ENCODE results near the gene MRPS18A. TPM values are rescaled to one million over a fixed set of nuclear protein-coding genes. Genes with fewer than 3 reads are reported as not detected.

The MRPS18A gene
- total RNA-seq, 4 donors from 2014 or later = 23.1 to 87.4 (median 36.4) TPM

- H3K4me1 ChIP-seq = peaks cover 0 to 14% of the 10 kb centered on the region in 2 donors
- H3K4me3 ChIP-seq = no peak overlapping the region
- no peaks in the 10 kb centered on the region for H3K36me3 ChIP-seq
- no peak for DNase-seq
- TF ChIP-seq POLR2A (IDR thresholded peaks at IDR 0.05) (no peak), CTCF (IDR thresholded peaks at IDR 0.05) (no peak)
- H3K27me3 ChIP-seq = no peaks in the 10 kb centered on the region
- intact Hi-C loops (cut with DNase I; ENCODE audit: low total_unique reads) = no loop called here
- no peaks in the 10 kb centered on the region for H3K9me3 ChIP-seq
- H3K27ac ChIP-seq = peak overlapping the region in 1 of 2 donors; percentile 8
Observed at GRCh38 chr6:43674921-43675320, 12.7 kb downstream of the MRPS18A start.

- intact Hi-C loops (cut with DNase I; ENCODE audit: low total_unique reads) = no loop called here
- peak overlapping the region; percentile 75 to 81 for H3K27ac ChIP-seq
- H3K4me3 ChIP-seq = no peak overlapping the region
- H3K27me3 ChIP-seq = no peaks in the 10 kb centered on the region
- no peak for DNase-seq
- H3K4me1 ChIP-seq = peaks cover 3 to 21% of the 10 kb centered on the region in 2 donors
- no peaks in the 10 kb centered on the region for H3K36me3 ChIP-seq
- H3K9me3 ChIP-seq = no peaks in the 10 kb centered on the region
- TF ChIP-seq CTCF (IDR thresholded peaks at IDR 0.05) (no peak), POLR2A (IDR thresholded peaks at IDR 0.05) (no peak)
Observed at GRCh38 chr6:43674291-43674690, 13.3 kb downstream of the MRPS18A start.

- TF ChIP-seq POLR2A (IDR thresholded peaks at IDR 0.05) (no peak), CTCF (IDR thresholded peaks at IDR 0.05) (no peak)
- H3K27me3 ChIP-seq = no peaks in the 10 kb centered on the region
- H3K4me1 ChIP-seq = peaks cover 10 to 23% of the 10 kb centered on the region in 2 donors
- DNase-seq = peak in 1 of 2 donors; percentile 31
- no peak overlapping the region for H3K4me3 ChIP-seq
- intact Hi-C loops (cut with DNase I; ENCODE audit: low total_unique reads) = no loop called here
- peak overlapping the region; percentile 75 to 81 for H3K27ac ChIP-seq
- H3K36me3 ChIP-seq = no peaks in the 10 kb centered on the region
- H3K9me3 ChIP-seq = no peaks in the 10 kb centered on the region
Observed at GRCh38 chr6:43673444-43674084, 14.0 kb downstream of the MRPS18A start.

- Histone ChIP-seq H3K27ac (peak overlapping the region; percentile 75 to 81), H3K9me3 (no peaks in the 10 kb centered on the region), H3K4me3 (no peak overlapping the region), H3K27me3 (no peaks in the 10 kb centered on the region), H3K36me3 (no peaks in the 10 kb centered on the region), H3K4me1 (peaks cover 21 to 36% of the 10 kb centered on the region in 2 donors)
- no peak for TF ChIP-seq CTCF (IDR thresholded peaks at IDR 0.05)
- no peak for TF ChIP-seq POLR2A (IDR thresholded peaks at IDR 0.05)
- DNase-seq = peak; percentile 50 to 61
- intact Hi-C loops (cut with DNase I; ENCODE audit: low total_unique reads) = no loop called here
Observed at GRCh38 chr6:43671801-43672690, 15.5 kb downstream of the MRPS18A start.
